Activated CD4-positive, alpha-beta T cell treated with anti-CD3 and anti-CD28 coated beads, Interleukin-2, amount 10 ng/mL, durations not matched to agents 7 days and 5 days (primary cell): ENCODE results near the gene ZIC5. TPM values are rescaled to one million over a fixed set of nuclear protein-coding genes. Genes with fewer than 3 reads are reported as not detected.
"Not testable (repeated sequence)": the region's sequence is repeated elsewhere in the genome, so short reads cannot be mapped to it uniquely, and the experiment has no call there.

Source experiments
- CTCF ChIA-PET: fragments of 350-600 bp; sonication (Branson Sonifier 250); formaldehyde crosslinking; loops from one replicate; lab custom pipeline; 2021; ENCODE audit warnings: antibody characterized with exemption; lab: Charles Lee
- POLR2A ChIA-PET: fragments of 350-600 bp; sonication (Branson Sonifier 250); formaldehyde crosslinking; loops from one replicate; lab custom pipeline; 2021; ENCODE audit warnings: antibody characterized with exemption; lab: Charles Lee
- DNase-seq: peaks from one replicate; pipeline ENCODE4 v3.0.0-alpha.2; 2020
- H3K27ac Mint-ChIP-seq: one replicate; pipeline ENCODE4 v1.8.0; 2021; ENCODE audit warnings: mild to moderate bottlenecking, moderate library complexity, mixed read lengths
- H3K27me3 Mint-ChIP-seq: one replicate; pipeline ENCODE4 v1.8.0; 2021; ENCODE audit warnings: mixed read lengths
- H3K36me3 Mint-ChIP-seq: one replicate; pipeline ENCODE4 v1.8.0; 2021; ENCODE audit warnings: low read depth, mixed read lengths
- H3K4me1 Mint-ChIP-seq: one replicate; pipeline ENCODE4 v1.8.0; 2021; ENCODE audit warnings: mixed read lengths
- H3K4me3 Mint-ChIP-seq: one replicate; pipeline ENCODE4 v1.8.0; 2021; ENCODE audit warnings: mild to moderate bottlenecking, moderate library complexity, mixed read lengths
- H3K9me3 Mint-ChIP-seq: one replicate; pipeline ENCODE4 v1.8.0; 2021; ENCODE audit warnings: mixed read lengths
- total RNA-seq, 2 experiments: library from RNA; stranded (reverse); gene quantifications; one replicate each; pipeline ENCODE4 v1.2.3, GENCODE V29; 2021

ZIC5 gene
- total RNA-seq, 2 experiments from 2014 or later, result not detected

GRCh38 chr13:99948411-99948810 is 23.2 kb downstream of the ZIC5 start:
- POLR2A ChIA-PET, result interaction anchor here (0.6 kb wide), 1 partner anchor 294 kb away, joined by 3 read pairs; no protein-coding TSS in a partner anchor
- CTCF ChIA-PET, result no interaction called here
- Mint-ChIP-seq H3K27ac (no peak overlapping the region), H3K9me3 (no peaks in the 10 kb centered on the region), H3K4me1 (no peaks in the 10 kb centered on the region), H3K4me3 (no peak overlapping the region), H3K36me3 (no peaks in the 10 kb centered on the region), H3K27me3 (peaks cover 62% of the 10 kb centered on the region)
- no peak for DNase-seq

- peaks cover 54% of the 10 kb centered on the region for H3K27me3 Mint-ChIP-seq
- no peaks in the 10 kb centered on the region for H3K36me3 Mint-ChIP-seq
- H3K4me1 Mint-ChIP-seq, result no peaks in the 10 kb centered on the region
- POLR2A ChIA-PET, result no interaction called here
- DNase-seq, result no peak
- no peak overlapping the region for H3K27ac Mint-ChIP-seq
- CTCF ChIA-PET, result no interaction called here
- no peak overlapping the region for H3K4me3 Mint-ChIP-seq
- no peaks in the 10 kb centered on the region for H3K9me3 Mint-ChIP-seq
These were observed 23.9 kb downstream of the ZIC5 start for GRCh38 chr13:99947666-99948065.

DNA sequence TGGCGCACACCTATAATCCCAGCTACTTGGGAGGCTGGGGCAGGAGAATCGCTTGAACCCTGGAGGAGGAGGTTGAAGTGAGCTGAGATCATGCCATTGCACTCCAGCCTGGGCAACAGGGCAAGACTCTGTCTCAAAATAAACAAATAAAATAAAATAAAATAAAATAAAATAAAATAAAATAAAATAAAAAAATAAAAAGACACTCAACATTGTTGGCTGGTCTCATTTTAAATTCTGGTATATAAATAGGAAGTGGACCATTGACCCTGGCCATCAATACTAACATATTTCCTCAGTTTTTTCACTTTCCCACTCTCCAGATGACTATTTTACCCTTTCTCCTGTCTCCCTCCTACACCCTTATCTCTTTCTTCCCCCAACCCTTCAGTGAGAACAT is 26.1 kb downstream of the ZIC5 start:
- POLR2A ChIA-PET, H3K36me3 Mint-ChIP-seq, H3K9me3 Mint-ChIP-seq, H3K4me1 Mint-ChIP-seq, DNase-seq, CTCF ChIA-PET, H3K4me3 Mint-ChIP-seq, H3K27ac Mint-ChIP-seq: not testable (repeated sequence)
- H3K27me3 Mint-ChIP-seq, result peaks cover 48% of the 10 kb centered on the region

- no peak overlapping the region for H3K27ac Mint-ChIP-seq
These were observed 27.0 kb downstream of the ZIC5 start for GRCh38 chr13:99944606-99945005.

DNA sequence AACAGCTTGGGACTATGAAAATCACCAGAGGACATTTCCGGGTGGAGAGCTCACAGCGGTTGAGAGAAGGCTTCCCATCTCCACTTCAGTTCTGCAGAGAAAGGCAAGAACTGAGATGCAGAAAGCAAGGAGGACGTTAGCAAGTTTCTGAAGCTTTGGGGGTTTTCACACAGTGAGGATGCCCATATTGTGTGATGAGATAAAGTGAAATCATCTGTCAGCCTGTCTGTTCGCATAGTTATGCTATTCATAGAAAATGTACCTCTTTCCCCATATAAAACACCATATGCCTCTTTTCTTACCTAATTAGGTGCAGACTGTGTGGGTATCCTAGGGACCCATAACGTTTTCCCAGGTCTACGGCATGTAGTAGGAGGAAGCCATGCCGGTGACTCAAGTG is 27.5 kb downstream of the ZIC5 start:
- H3K27me3 Mint-ChIP-seq, result peaks cover 34% of the 10 kb centered on the region
- DNase-seq, result no peak
- no peak overlapping the region for H3K4me3 Mint-ChIP-seq
- no peaks in the 10 kb centered on the region for H3K36me3 Mint-ChIP-seq
- H3K9me3 Mint-ChIP-seq, result no peaks in the 10 kb centered on the region
- CTCF ChIA-PET, result no interaction called here
- no peaks in the 10 kb centered on the region for H3K4me1 Mint-ChIP-seq
- no peak overlapping the region for H3K27ac Mint-ChIP-seq
- POLR2A ChIA-PET, result no interaction called here

More at GRCh38 chr13:99944606-99945005, 27.0 kb downstream of the ZIC5 start:
- Mint-ChIP-seq H3K9me3 (no peaks in the 10 kb centered on the region), H3K36me3 (no peaks in the 10 kb centered on the region), H3K4me1 (no peaks in the 10 kb centered on the region), H3K4me3 (no peak overlapping the region), H3K27me3 (peaks cover 39% of the 10 kb centered on the region)
- ChIA-PET POLR2A (no interaction called here), CTCF (no interaction called here)
- DNase-seq, result no peak

- H3K9me3 Mint-ChIP-seq, result no peaks in the 10 kb centered on the region
- no peak for DNase-seq
- no peaks in the 10 kb centered on the region for H3K4me1 Mint-ChIP-seq
- no peak overlapping the region for H3K4me3 Mint-ChIP-seq
- ChIA-PET CTCF (interaction anchor here (0.7 kb wide), 1 partner anchor 1359 kb away, joined by 3 read pairs; no protein-coding TSS in a partner anchor), POLR2A (interaction anchor here (0.7 kb wide), 1 partner anchor 165 kb away, joined by 5 read pairs; no protein-coding TSS in a partner anchor)
- H3K27me3 Mint-ChIP-seq, result peaks cover 22% of the 10 kb centered on the region
- H3K27ac Mint-ChIP-seq, result no peak overlapping the region
- H3K36me3 Mint-ChIP-seq, result no peaks in the 10 kb centered on the region
These were observed 29.7 kb downstream of the ZIC5 start for GRCh38 chr13:99941911-99942310.

DNA sequence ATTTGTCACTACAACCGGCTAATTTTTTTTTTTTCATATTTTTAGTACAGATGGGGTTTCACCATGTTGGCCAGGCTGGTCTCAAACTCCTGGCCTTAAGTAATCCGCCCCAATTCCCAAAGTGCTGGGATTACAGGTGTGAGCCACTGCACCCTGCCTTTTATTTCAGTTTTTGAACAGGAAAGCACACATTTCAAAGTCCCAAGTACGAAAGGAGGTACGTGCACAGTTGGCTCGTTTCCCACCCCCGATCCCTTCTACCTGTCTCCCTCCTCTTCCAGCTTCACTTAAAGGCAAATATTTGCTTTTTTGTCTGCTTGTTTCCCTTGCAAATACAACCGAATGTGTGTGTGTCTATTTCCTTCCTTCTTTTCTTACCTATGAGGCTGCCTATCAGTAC is 30.5 kb downstream of the ZIC5 start:
- DNase-seq, result no peak
- POLR2A ChIA-PET, result no interaction called here
- H3K4me1 Mint-ChIP-seq, result no peaks in the 10 kb centered on the region
- no peaks in the 10 kb centered on the region for H3K9me3 Mint-ChIP-seq
- CTCF ChIA-PET, result no interaction called here
- peaks cover 17% of the 10 kb centered on the region for H3K27me3 Mint-ChIP-seq
- H3K36me3 Mint-ChIP-seq, result no peaks in the 10 kb centered on the region
- H3K27ac Mint-ChIP-seq, result no peak overlapping the region
- no peak overlapping the region for H3K4me3 Mint-ChIP-seq

- Mint-ChIP-seq H3K4me1 (no peaks in the 10 kb centered on the region), H3K36me3 (no peaks in the 10 kb centered on the region), H3K4me3 (no peak overlapping the region), H3K9me3 (no peaks in the 10 kb centered on the region), H3K27me3 (peaks cover 16% of the 10 kb centered on the region), H3K27ac (no peak overlapping the region)
- DNase-seq, result no peak
- CTCF ChIA-PET, result interaction anchor here (0.5 kb wide), 1 partner anchor 26 kb away, joined by 4 read pairs; no protein-coding TSS in a partner anchor
- POLR2A ChIA-PET, result no interaction called here
These were observed 32.9 kb downstream of the ZIC5 start for GRCh38 chr13:99938635-99939034.

- Mint-ChIP-seq H3K27me3 (peaks cover 8% of the 10 kb centered on the region), H3K4me3 (no peak overlapping the region), H3K9me3 (no peaks in the 10 kb centered on the region), H3K4me1 (no peaks in the 10 kb centered on the region), H3K36me3 (no peaks in the 10 kb centered on the region), H3K27ac (no peak overlapping the region)
- ChIA-PET CTCF (interaction anchor here (0.8 to 0.9 kb wide), 2 partner anchors 20 to 23 kb away, joined by 3 read pairs; no protein-coding TSS in a partner anchor), POLR2A (no interaction called here)
- no peak for DNase-seq
These were observed 35.8 kb downstream of the ZIC5 start for GRCh38 chr13:99935772-99936171.

DNA sequence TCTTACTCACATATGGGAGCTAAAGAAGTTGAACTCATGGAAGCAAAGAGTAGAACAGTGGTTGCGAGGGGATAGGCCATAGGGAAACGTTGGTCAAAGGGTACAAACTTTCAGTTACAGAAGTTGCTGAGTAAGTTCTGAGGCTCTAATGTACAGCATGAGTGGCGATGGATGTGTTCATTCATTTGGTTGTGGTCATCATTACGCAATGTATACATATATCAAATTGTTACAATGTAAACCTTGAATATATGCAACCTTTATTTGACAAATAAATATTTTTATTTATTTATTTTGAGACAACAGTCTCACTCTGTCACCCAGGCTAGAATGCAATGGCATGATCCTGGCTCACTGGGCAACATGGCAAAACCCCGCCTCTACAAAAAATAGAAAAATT is 38.7 kb downstream of the ZIC5 start:
- no peaks in the 10 kb centered on the region for H3K9me3 Mint-ChIP-seq
- H3K36me3 Mint-ChIP-seq, result no peaks in the 10 kb centered on the region
- DNase-seq, result no peak
- H3K4me3 Mint-ChIP-seq, result no peak overlapping the region
- no peaks in the 10 kb centered on the region for H3K4me1 Mint-ChIP-seq
- no peak overlapping the region for H3K27ac Mint-ChIP-seq
- H3K27me3 Mint-ChIP-seq, result peaks cover 8% of the 10 kb centered on the region
- ChIA-PET POLR2A (no interaction called here), CTCF (interaction anchor here (0.9 kb wide), 1 partner anchor 23 kb away, joined by 3 read pairs; no protein-coding TSS in a partner anchor)

DNA sequence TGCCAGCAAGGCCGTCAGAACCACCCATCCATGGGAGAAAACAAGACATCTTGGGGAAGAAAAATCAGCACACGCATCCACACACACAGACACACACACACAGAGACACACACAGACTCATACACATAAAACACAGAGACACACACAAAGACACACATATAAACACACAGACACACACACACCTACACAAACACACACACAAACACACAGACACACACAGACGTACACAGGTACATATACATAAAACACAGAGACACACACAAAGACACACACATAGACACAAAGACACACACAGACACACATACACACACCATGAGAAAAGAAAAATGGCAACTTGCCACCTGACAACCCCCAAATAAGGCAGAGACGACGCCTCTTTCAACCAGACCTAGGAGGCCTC is 40.6 kb downstream of the ZIC5 start:
- no peak overlapping the region for H3K4me3 Mint-ChIP-seq
- ChIA-PET CTCF (no interaction called here), POLR2A (no interaction called here)
- H3K27me3 Mint-ChIP-seq, result peaks cover 4% of the 10 kb centered on the region
- H3K27ac Mint-ChIP-seq, result no peak overlapping the region
- no peaks in the 10 kb centered on the region for H3K36me3 Mint-ChIP-seq
- no peaks in the 10 kb centered on the region for H3K9me3 Mint-ChIP-seq
- H3K4me1 Mint-ChIP-seq, result no peaks in the 10 kb centered on the region
- no peak for DNase-seq

DNA sequence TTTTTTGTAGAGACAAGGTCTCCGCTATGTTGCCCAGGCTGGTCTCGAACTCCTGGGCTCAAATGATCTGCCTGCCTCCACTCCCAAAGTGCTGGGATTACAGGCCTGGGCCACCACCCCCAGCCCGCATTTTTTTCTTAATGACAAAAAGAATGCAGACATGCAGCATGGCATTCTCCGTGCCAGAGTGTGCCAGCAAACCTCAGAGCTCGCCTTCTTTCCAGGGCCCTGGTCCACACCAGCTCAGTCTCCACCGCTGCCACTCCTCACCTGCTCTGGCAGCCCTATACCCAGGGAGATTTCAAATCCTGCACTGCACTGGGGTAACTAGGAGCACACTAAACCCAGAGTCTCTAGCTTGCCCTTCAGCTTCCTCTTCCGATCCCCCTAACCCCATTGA is 41.7 kb downstream of the ZIC5 start:
- no peaks in the 10 kb centered on the region for H3K36me3 Mint-ChIP-seq
- H3K27me3 Mint-ChIP-seq, result no peaks in the 10 kb centered on the region
- ChIA-PET POLR2A (no interaction called here), CTCF (no interaction called here)
- H3K27ac Mint-ChIP-seq, result no peak overlapping the region
- no peaks in the 10 kb centered on the region for H3K9me3 Mint-ChIP-seq
- DNase-seq, result no peak
- H3K4me1 Mint-ChIP-seq, result no peaks in the 10 kb centered on the region
- H3K4me3 Mint-ChIP-seq, result no peak overlapping the region

DNA sequence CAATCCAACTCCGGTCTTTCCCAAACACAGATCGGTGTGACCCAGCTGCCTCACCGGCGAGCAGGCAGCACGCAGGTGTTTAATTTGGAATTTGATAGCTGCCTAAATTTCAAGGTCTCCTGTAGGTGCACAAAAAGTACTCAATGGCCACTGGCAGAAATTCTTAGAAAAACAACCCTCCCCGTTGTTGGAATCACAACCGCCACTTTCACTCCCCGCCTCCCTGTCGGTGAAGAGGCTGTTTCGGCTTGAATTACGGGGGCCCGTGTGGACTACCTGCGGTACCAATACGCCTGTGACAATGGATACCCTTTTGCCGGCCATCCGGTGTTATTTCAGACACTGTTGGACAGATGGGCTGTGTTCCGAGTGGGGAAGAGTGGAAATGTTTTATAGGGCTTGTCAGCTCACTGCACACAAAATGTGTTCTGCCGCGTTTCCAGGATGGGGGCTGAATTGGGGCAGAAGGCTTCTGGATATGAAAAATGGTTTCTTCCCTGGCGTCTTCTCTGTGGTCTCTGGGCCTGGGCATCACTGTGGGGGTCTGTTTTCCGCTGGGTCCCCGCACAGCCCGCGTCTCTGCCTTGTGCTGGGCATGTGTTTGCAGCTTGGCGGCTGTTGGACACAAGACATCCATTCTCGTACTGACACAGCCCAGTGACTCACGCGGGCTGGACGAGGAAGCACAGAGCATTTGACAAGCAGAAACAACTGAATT is 45.4 kb downstream of the ZIC5 start:
- ChIA-PET CTCF (interaction anchor here (0.7 to 1.2 kb wide), 2 partner anchors 10 to 131 kb away, joined by 3 read pairs; no protein-coding TSS in a partner anchor), POLR2A (no interaction called here)
- no peak overlapping the region for H3K27ac Mint-ChIP-seq
- no peaks in the 10 kb centered on the region for H3K27me3 Mint-ChIP-seq
- no peaks in the 10 kb centered on the region for H3K4me1 Mint-ChIP-seq
- H3K9me3 Mint-ChIP-seq, result no peaks in the 10 kb centered on the region
- H3K36me3 Mint-ChIP-seq, result no peaks in the 10 kb centered on the region
- no peak for DNase-seq
- no peak overlapping the region for H3K4me3 Mint-ChIP-seq
